Glutamatergic neuron (in vitro differentiated cells): ENCODE results near the gene SNPH. TPM values are rescaled to one million over a fixed set of nuclear protein-coding genes. Genes with fewer than 3 reads are reported as not detected.

Source experiments
- DNase-seq: peaks from one replicate; pipeline ENCODE4 v3.0.0; 2022
- H3K27ac Mint-ChIP-seq: one replicate; pipeline ENCODE4 v1.8.0; 2020; ENCODE audit warnings: mild to moderate bottlenecking, mixed read lengths, inconsistent platforms; ENCODE audit not compliant: unreplicated experiment
- H3K27me3 Mint-ChIP-seq: one replicate; pipeline ENCODE4 v1.8.0; 2020; ENCODE audit warnings: mild to moderate bottlenecking, moderate library complexity, mixed read lengths, inconsistent platforms; ENCODE audit not compliant: unreplicated experiment
- H3K36me3 Mint-ChIP-seq: one replicate; pipeline ENCODE4 v1.8.0; 2020; ENCODE audit warnings: mild to moderate bottlenecking, mixed read lengths, inconsistent platforms; ENCODE audit not compliant: unreplicated experiment
- H3K4me1 Mint-ChIP-seq: one replicate; pipeline ENCODE4 v1.8.0; 2020; ENCODE audit warnings: mild to moderate bottlenecking, low read depth, mixed read lengths, inconsistent platforms; ENCODE audit not compliant: unreplicated experiment
- H3K4me3 Mint-ChIP-seq: one replicate; pipeline ENCODE4 v1.8.0; 2020; ENCODE audit warnings: mild to moderate bottlenecking, mixed read lengths, inconsistent platforms; ENCODE audit not compliant: unreplicated experiment
- H3K9me3 Mint-ChIP-seq: one replicate; pipeline ENCODE4 v1.8.0; 2020; ENCODE audit warnings: mild to moderate bottlenecking, moderate library complexity, mixed read lengths, inconsistent platforms; ENCODE audit not compliant: unreplicated experiment
- CTCF ChIP-seq: fragments of 200-600 bp; sonication (generic); IDR thresholded peaks from one replicate; pipeline ENCODE4 v1.5.0; 2021; ENCODE audit not compliant: partially characterized antibody, unreplicated experiment
- total RNA-seq: library from RNA; stranded (reverse); fragmentation: NEBNext Ultra II Directional; extraction: Animal tissue kit (Norgen Biotek cat#: 25700); gene quantifications from one replicate; pipeline ENCODE4 v1.2.1, GENCODE V29; 2021; ENCODE audit not compliant: unreplicated experiment

Gene SNPH
- total RNA-seq, 1 donor from 2014 or later: 34.5 TPM

GRCh38 chr20:1331801-1332453, 65.8 kb downstream of the SNPH start:
- no peak for DNase-seq
- peaks cover 8% of the 10 kb centered on the region for H3K27me3 Mint-ChIP-seq
- peaks cover 3% of the 10 kb centered on the region for H3K9me3 Mint-ChIP-seq
- peaks cover 25% of the 10 kb centered on the region for H3K4me1 Mint-ChIP-seq
- TF ChIP-seq CTCF: no peak
- no peak overlapping the region for H3K4me3 Mint-ChIP-seq
- H3K27ac Mint-ChIP-seq: no peak overlapping the region
- H3K36me3 Mint-ChIP-seq: no peaks in the 10 kb centered on the region

GRCh38 chr20:1332749-1333300, 66.7 kb downstream of the SNPH start:
- no peak for DNase-seq
- peaks cover 21% of the 10 kb centered on the region for H3K4me1 Mint-ChIP-seq
- no peak overlapping the region for H3K4me3 Mint-ChIP-seq
- no peak overlapping the region for H3K27ac Mint-ChIP-seq
- TF ChIP-seq CTCF: no peak
- H3K27me3 Mint-ChIP-seq: peaks cover 8% of the 10 kb centered on the region
- H3K36me3 Mint-ChIP-seq: no peaks in the 10 kb centered on the region
- H3K9me3 Mint-ChIP-seq: no peaks in the 10 kb centered on the region

GRCh38 chr20:1333462-1334369, 67.6 kb downstream of the SNPH start:
- no peak for DNase-seq
- Mint-ChIP-seq H3K9me3 (no peaks in the 10 kb centered on the region), H3K36me3 (no peaks in the 10 kb centered on the region), H3K27me3 (peaks cover 8% of the 10 kb centered on the region), H3K4me1 (peaks cover 19% of the 10 kb centered on the region), H3K27ac (peak overlapping the region; percentile 4), H3K4me3 (no peak overlapping the region)
- no peak for TF ChIP-seq CTCF

GRCh38 chr20:1334370-1334731, 68.3 kb downstream of the SNPH start:
- no peak overlapping the region for H3K4me3 Mint-ChIP-seq
- H3K27ac Mint-ChIP-seq: peak overlapping the region; percentile 31
- no peaks in the 10 kb centered on the region for H3K36me3 Mint-ChIP-seq
- DNase-seq: no peak
- no peaks in the 10 kb centered on the region for H3K9me3 Mint-ChIP-seq
- TF ChIP-seq CTCF: no peak
- H3K4me1 Mint-ChIP-seq: peaks cover 17% of the 10 kb centered on the region
- H3K27me3 Mint-ChIP-seq: peaks cover 8% of the 10 kb centered on the region
